ENCODE data around the gene RAB1A.

DNA sequence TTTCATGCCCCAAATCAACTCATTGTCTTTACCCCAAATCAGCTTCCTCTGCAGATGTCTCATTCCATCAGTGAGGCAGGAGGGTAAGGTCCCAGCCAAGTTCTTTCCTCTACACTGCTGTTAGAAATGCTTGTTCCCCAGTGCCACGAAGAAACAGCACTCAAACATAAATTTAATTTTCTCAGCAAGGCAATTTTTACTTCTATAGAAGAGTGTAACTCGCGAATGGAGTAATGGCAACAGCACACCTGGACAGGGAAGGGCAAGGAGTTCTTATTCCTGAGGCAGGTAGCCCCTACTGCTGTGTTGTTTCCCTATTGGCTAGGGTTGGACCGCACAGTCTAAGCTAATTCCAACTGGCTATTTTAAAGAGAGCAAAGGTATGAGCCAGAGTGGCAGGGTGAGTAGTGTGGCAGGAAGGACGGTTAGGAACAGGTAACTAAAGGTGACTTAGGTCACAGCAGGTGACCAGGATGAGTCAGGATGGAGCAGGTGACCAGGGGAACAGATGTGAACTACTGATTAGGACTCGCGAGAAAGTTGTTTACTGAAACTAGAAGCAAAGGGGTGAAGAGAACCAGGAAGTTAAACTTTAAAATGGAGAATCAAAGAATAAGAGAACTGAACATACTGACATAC lies 85.7 kb downstream of the RAB1A start:
- TF ChIP-seq, protein P1, sequence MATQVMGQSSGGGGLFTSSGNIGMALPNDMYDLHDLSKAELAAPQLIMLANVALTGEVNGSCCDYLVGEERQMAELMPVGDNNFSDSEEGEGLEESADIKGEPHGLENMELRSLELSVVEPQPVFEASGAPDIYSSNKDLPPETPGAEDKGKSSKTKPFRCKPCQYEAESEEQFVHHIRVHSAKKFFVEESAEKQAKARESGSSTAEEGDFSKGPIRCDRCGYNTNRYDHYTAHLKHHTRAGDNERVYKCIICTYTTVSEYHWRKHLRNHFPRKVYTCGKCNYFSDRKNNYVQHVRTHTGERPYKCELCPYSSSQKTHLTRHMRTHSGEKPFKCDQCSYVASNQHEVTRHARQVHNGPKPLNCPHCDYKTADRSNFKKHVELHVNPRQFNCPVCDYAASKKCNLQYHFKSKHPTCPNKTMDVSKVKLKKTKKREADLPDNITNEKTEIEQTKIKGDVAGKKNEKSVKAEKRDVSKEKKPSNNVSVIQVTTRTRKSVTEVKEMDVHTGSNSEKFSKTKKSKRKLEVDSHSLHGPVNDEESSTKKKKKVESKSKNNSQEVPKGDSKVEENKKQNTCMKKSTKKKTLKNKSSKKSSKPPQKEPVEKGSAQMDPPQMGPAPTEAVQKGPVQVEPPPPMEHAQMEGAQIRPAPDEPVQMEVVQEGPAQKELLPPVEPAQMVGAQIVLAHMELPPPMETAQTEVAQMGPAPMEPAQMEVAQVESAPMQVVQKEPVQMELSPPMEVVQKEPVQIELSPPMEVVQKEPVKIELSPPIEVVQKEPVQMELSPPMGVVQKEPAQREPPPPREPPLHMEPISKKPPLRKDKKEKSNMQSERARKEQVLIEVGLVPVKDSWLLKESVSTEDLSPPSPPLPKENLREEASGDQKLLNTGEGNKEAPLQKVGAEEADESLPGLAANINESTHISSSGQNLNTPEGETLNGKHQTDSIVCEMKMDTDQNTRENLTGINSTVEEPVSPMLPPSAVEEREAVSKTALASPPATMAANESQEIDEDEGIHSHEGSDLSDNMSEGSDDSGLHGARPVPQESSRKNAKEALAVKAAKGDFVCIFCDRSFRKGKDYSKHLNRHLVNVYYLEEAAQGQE (IDR thresholded peaks at IDR 0.05; ENCODE audit: insufficient read depth in 1 of 2, low read depth in 2 of 2, low read length in 1 of 2): no peak
- TF ChIP-seq, protein P2, sequence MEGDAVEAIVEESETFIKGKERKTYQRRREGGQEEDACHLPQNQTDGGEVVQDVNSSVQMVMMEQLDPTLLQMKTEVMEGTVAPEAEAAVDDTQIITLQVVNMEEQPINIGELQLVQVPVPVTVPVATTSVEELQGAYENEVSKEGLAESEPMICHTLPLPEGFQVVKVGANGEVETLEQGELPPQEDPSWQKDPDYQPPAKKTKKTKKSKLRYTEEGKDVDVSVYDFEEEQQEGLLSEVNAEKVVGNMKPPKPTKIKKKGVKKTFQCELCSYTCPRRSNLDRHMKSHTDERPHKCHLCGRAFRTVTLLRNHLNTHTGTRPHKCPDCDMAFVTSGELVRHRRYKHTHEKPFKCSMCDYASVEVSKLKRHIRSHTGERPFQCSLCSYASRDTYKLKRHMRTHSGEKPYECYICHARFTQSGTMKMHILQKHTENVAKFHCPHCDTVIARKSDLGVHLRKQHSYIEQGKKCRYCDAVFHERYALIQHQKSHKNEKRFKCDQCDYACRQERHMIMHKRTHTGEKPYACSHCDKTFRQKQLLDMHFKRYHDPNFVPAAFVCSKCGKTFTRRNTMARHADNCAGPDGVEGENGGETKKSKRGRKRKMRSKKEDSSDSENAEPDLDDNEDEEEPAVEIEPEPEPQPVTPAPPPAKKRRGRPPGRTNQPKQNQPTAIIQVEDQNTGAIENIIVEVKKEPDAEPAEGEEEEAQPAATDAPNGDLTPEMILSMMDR (IDR thresholded peaks at IDR 0.05): no peak
- TF ChIP-seq POLR2AphosphoS5 (IDR thresholded peaks at IDR 0.05; ENCODE audit: low read depth, low read length): no peak

Data from Panc1 (cell line).